Neuronal stem cell (in vitro differentiated cells): Measurements from ENCODE around the gene ALOX5AP.

Experiments used
- DNase-seq: peaks from one replicate; pipeline ENCODE4 v3.0.0-alpha.2; 2013; ENCODE audit warnings: low spot score
- H2AFZ ChIP-seq: one replicate; pipeline ENCODE4 v1.6.1; 2013; ENCODE audit warnings: mild to moderate bottlenecking, low read length, inconsistent platforms
- H2AK5ac ChIP-seq: 2 replicates; pipeline ENCODE4 v1.6.1; 2013; ENCODE audit warnings: low read depth, mild to moderate bottlenecking, inconsistent platforms, low read length, moderate library complexity, mixed read lengths
- H2BK120ac ChIP-seq: 2 replicates; pipeline ENCODE4 v1.6.1; 2013; ENCODE audit warnings: low read depth, mild to moderate bottlenecking, inconsistent platforms, low read length, moderate library complexity, mixed read lengths
- H2BK12ac ChIP-seq: one replicate; pipeline ENCODE4 v1.6.1; 2013; ENCODE audit warnings: low read length, inconsistent platforms
- H2BK15ac ChIP-seq: 2 replicates; pipeline ENCODE4 v1.6.1; 2013; ENCODE audit warnings: mild to moderate bottlenecking, low read length, inconsistent platforms, mixed read lengths
- H2BK5ac ChIP-seq: one replicate; pipeline ENCODE4 v1.6.1; 2013; ENCODE audit warnings: inconsistent platforms, mild to moderate bottlenecking, low read length, moderate library complexity
- H3K14ac ChIP-seq: one replicate; pipeline ENCODE4 v1.6.1; 2013; ENCODE audit warnings: low read length, inconsistent platforms
- H3K18ac ChIP-seq: 2 replicates; pipeline ENCODE4 v1.6.1; 2013; ENCODE audit warnings: low read length, inconsistent platforms
- H3K23ac ChIP-seq: 2 replicates; pipeline ENCODE4 v1.6.1; 2013; ENCODE audit warnings: low read depth, mild to moderate bottlenecking, mixed read lengths, low read length, inconsistent platforms; ENCODE audit not compliant: poor library complexity
- H3K27ac ChIP-seq: replicated peaks from 3 replicates; pipeline ENCODE4 v1.5.1; 2013; ENCODE audit warnings: low read length, inconsistent platforms
- H3K27me3 ChIP-seq, 3 experiments: 2 replicates each; pipeline ENCODE4 v1.6.1; 2013; ENCODE audit warnings: low read length in 3 of 3, mild to moderate bottlenecking in 2 of 3, inconsistent platforms in 1 of 3, low read depth in 1 of 3, mixed read lengths in 1 of 3, moderate library complexity in 1 of 3; ENCODE audit not compliant: control insufficient read depth in 3 of 3, insufficient read depth in 3 of 3
- H3K36me3 ChIP-seq, 2 donors: replicated peaks in 1 of 2; 2 replicates each; pipeline ENCODE4 v1.6.1; 2013; ENCODE audit warnings: low read length in 2 of 2; ENCODE audit not compliant: control insufficient read depth in 2 of 2, insufficient read depth in 2 of 2
- H3K4ac ChIP-seq: 2 replicates; pipeline ENCODE4 v1.6.1; 2013; ENCODE audit warnings: inconsistent platforms, mild to moderate bottlenecking, low read length, moderate library complexity
- H3K4me1 ChIP-seq, 2 donors: 1 replicate in 1 of 2; 2 replicates in 1 of 2; pipeline ENCODE4 v1.6.1; 2013; ENCODE audit warnings: low read length in 2 of 2, low read depth in 1 of 2; ENCODE audit not compliant: control insufficient read depth in 2 of 2, insufficient read depth in 1 of 2
- H3K4me2 ChIP-seq: one replicate; pipeline ENCODE4 v1.6.1; 2013; ENCODE audit warnings: mild to moderate bottlenecking, low read length, inconsistent platforms; ENCODE audit not compliant: insufficient read depth, poor library complexity, severe bottlenecking
- H3K4me3 ChIP-seq, 2 donors: 2 replicates each; pipeline ENCODE4 v1.5.1; 2013; ENCODE audit warnings: low read length in 2 of 2, mild to moderate bottlenecking in 2 of 2, inconsistent platforms in 1 of 2, moderate library complexity in 1 of 2
- H3K79me1 ChIP-seq: one replicate; pipeline ENCODE4 v1.6.1; 2013; ENCODE audit warnings: low read depth, mild to moderate bottlenecking, inconsistent platforms, low read length, moderate library complexity
- H3K9ac ChIP-seq: one replicate; pipeline ENCODE4 v1.6.1; 2013; ENCODE audit warnings: mild to moderate bottlenecking, low read depth, low read length, inconsistent platforms; ENCODE audit not compliant: poor library complexity
- H3K9me3 ChIP-seq, 2 donors: replicated peaks in 1 of 2; 2 replicates each; pipeline versions ENCODE3 to v1.6.1; 2013; ENCODE audit warnings: low read length in 2 of 2, mild to moderate bottlenecking in 2 of 2, inconsistent platforms in 1 of 2, low read depth in 1 of 2, mixed read lengths in 1 of 2, moderate library complexity in 1 of 2; ENCODE audit not compliant: control insufficient read depth in 2 of 2, insufficient read depth in 1 of 2
- H4K8ac ChIP-seq: one replicate; pipeline ENCODE4 v1.6.1; 2013; ENCODE audit warnings: low read depth, mild to moderate bottlenecking, inconsistent platforms, low read length, moderate library complexity
- H4K91ac ChIP-seq: one replicate; pipeline ENCODE4 v1.6.1; 2013; ENCODE audit warnings: low read length, low read depth, mild to moderate bottlenecking, inconsistent platforms; ENCODE audit not compliant: poor library complexity
- WGBS, 2 donors: extraction: QIAGEN DNeasy Blood & Tissue Kit; methylation state at CpG; one replicate each; pipeline ENCODE4 v1.1.7; 2013; ENCODE audit warnings: missing lambda C conversion rate in 2 of 2, mixed read lengths in 1 of 2; ENCODE audit not compliant: insufficient read length in 2 of 2, insufficient replicate concordance in 1 of 2; ENCODE audit errors: extremely low coverage in 2 of 2; 5-methylcytosine and 5-hydroxymethylcytosine counted together

ALOX5AP gene

GRCh38 chr13:30724778-30725177 lies 10.6 kb upstream of the ALOX5AP start:
- Histone ChIP-seq H2AFZ (no peak overlapping the region), H2BK5ac (no peak overlapping the region), H3K4ac (no peak overlapping the region), H4K8ac (no peak overlapping the region), H3K18ac (no peak overlapping the region), H3K4me1 (peaks cover 0 to under 1% of the 10 kb centered on the region in 2 donors), H3K9me3 (no peaks in the 10 kb centered on the region), H2BK12ac (no peak overlapping the region), H3K9ac (no peak overlapping the region), H3K27me3 (no peaks in the 10 kb centered on the region), H3K4me2 (no peak overlapping the region), H3K14ac (no peak overlapping the region), H3K23ac (no peak overlapping the region), H4K91ac (no peak overlapping the region), H2BK120ac (no peak overlapping the region), H3K36me3 (no peaks in the 10 kb centered on the region), H3K79me1 (no peaks in the 10 kb centered on the region), H2BK15ac (no peak overlapping the region), H3K27ac (no peak overlapping the region), H3K4me3 (no peak overlapping the region), H2AK5ac (no peak overlapping the region)
- DNase-seq, result no peak
- no CpG with 5 or more reads among the region's 3 CpGs for WGBS, 2 donors

DNA sequence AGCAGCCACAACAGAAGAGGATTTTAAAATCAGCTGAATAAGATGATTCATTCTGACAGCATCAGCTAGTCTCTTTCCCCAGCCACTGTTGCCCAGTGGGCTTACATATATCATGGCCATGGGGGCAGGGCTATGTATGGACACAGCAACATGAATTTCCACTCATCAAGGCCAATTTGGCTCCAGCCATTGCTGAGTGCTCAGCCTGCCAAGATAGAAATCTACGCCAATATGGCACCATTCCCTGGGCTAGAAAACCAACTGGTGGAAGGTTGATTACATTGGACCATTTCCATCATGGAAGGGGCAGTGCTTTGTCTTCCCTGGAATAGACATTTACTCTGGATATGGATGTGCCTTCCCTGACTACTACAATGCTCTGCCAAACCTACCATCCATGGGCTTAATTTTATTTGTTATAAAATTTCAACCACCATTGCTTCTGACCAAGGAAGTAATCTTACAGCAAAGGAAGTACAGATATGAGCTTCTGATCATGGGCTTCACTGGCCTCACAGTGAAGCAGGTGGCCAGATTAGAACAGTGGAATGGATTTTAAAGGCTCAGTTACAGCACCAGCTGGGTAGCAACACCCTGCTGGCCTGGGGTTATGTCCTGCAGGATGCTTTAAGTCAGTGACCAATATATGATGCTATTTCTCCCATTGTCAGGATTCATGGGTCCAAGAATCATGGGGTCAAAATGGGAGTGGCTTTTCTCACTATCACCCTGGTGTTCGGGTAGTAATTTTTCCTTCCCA lies 9.8 kb upstream of the ALOX5AP start:
- Histone ChIP-seq H2AFZ (no peak overlapping the region), H3K4me3 (no peak overlapping the region), H3K9ac (no peak overlapping the region), H2BK120ac (no peak overlapping the region), H2BK5ac (no peak overlapping the region), H4K8ac (no peak overlapping the region), H4K91ac (no peak overlapping the region), H2AK5ac (no peak overlapping the region), H2BK12ac (no peak overlapping the region), H3K9me3 (no peaks in the 10 kb centered on the region), H3K79me1 (no peaks in the 10 kb centered on the region), H3K14ac (no peak overlapping the region), H3K36me3 (no peaks in the 10 kb centered on the region), H3K27me3 (no peaks in the 10 kb centered on the region), H3K4me1 (peaks cover 2 to 7% of the 10 kb centered on the region in 2 donors), H3K23ac (no peak overlapping the region), H3K18ac (no peak overlapping the region), H3K4me2 (no peak overlapping the region), H3K4ac (no peak overlapping the region), H2BK15ac (no peak overlapping the region), H3K27ac (no peak overlapping the region)
- no peak for DNase-seq
- WGBS, 2 donors, result no CpG with 5 or more reads among the region's 2 CpGs

DNA sequence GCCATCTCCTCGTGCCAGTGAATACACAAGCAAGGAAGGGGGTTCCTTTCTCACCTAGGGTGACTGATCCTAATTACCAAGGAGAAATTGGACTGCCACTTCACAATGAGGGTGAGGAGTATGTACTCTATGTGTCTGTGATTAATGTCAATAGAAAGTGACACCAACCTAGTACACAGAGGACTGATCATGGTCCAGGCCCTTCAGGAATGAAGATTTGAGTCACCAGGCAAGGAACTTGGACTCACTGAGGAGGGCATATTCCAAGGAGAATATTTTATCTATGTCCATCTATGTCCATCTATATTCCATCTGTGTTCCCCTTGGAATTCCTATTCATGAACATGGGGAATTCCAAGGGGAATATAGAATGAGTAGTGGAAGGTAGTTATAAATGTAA lies 9.2 kb upstream of the ALOX5AP start:
- no peak overlapping the region for H3K23ac ChIP-seq
- H2BK120ac ChIP-seq, result no peak overlapping the region
- no peaks in the 10 kb centered on the region for H3K9me3 ChIP-seq
- H4K91ac ChIP-seq, result no peak overlapping the region
- no peak overlapping the region for H2BK15ac ChIP-seq
- no peaks in the 10 kb centered on the region for H3K36me3 ChIP-seq
- no peak overlapping the region for H3K27ac ChIP-seq
- no peak overlapping the region for H3K18ac ChIP-seq
- no peaks in the 10 kb centered on the region for H3K79me1 ChIP-seq
- H4K8ac ChIP-seq, result no peak overlapping the region
- H3K27me3 ChIP-seq, result no peaks in the 10 kb centered on the region
- H2AK5ac ChIP-seq, result no peak overlapping the region
- H3K4me1 ChIP-seq, result peaks cover 5 to 14% of the 10 kb centered on the region in 2 donors
- no peak overlapping the region for H3K4ac ChIP-seq
- H2BK12ac ChIP-seq, result no peak overlapping the region
- no peak overlapping the region for H3K14ac ChIP-seq
- no peak overlapping the region for H3K4me2 ChIP-seq
- H3K4me3 ChIP-seq, result no peak overlapping the region
- no peak overlapping the region for H2AFZ ChIP-seq
- no peak overlapping the region for H3K9ac ChIP-seq
- H2BK5ac ChIP-seq, result no peak overlapping the region
- DNase-seq, result no peak
- WGBS, 2 donors, result no CpG with 5 or more reads among the region's 1 CpG

- Histone ChIP-seq H3K4me2 (no peak overlapping the region), H2BK120ac (no peak overlapping the region), H4K91ac (no peak overlapping the region), H3K18ac (peak overlapping the region; percentile 29), H3K27me3 (peaks cover 0 to 2% (median 0%) of the 10 kb centered on the region in 3 experiments), H3K14ac (peak overlapping the region; percentile 32), H2BK15ac (no peak overlapping the region), H3K4ac (no peak overlapping the region), H3K4me1 (peaks cover 5 to 14% of the 10 kb centered on the region in 2 donors), H2BK12ac (no peak overlapping the region), H2AFZ (no peak overlapping the region), H4K8ac (no peak overlapping the region), H3K27ac (no peak overlapping the region), H3K23ac (no peak overlapping the region), H2BK5ac (no peak overlapping the region), H3K36me3 (no peaks in the 10 kb centered on the region), H3K79me1 (no peaks in the 10 kb centered on the region), H3K9me3 (no peaks in the 10 kb centered on the region), H3K9ac (no peak overlapping the region), H3K4me3 (no peak overlapping the region), H2AK5ac (no peak overlapping the region)
- no peak for DNase-seq
- WGBS, 2 donors, result no CpG with 5 or more reads among the region's 6 CpGs
These were observed 7.6 kb upstream of the ALOX5AP start for GRCh38 chr13:30727491-30728355.
